GM19193 (cell line): ENCODE results near the gene GPR137B.

Source experiments
- POLR2A ChIP-seq: IDR thresholded peaks from 4 replicates; pipeline ENCODE4 v1.6.1; 2011; ENCODE audit not compliant: insufficient read depth, insufficient read length; ENCODE audit errors: extremely low read depth

GPR137B gene

DNA sequence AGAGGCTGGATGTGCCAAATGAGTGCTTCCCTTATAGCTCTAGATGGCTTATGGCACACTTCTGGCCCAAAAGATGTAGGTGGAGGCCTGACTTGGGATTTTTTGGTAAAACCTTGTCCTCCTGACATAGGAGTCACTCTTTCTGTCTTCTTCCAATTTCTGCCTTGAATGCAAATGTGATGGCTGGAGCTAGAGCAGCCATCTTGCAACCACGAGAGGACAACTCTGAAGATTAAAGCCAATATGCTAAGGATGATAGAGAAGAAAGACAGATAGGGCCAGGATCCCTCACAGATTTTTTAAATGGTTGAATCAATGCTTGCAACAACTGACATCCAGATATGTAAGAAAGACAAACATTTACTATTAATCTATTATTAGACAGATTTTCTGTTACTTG is 8.5 kb upstream of the GPR137B start:
- TF ChIP-seq POLR2A = no peak

DNA sequence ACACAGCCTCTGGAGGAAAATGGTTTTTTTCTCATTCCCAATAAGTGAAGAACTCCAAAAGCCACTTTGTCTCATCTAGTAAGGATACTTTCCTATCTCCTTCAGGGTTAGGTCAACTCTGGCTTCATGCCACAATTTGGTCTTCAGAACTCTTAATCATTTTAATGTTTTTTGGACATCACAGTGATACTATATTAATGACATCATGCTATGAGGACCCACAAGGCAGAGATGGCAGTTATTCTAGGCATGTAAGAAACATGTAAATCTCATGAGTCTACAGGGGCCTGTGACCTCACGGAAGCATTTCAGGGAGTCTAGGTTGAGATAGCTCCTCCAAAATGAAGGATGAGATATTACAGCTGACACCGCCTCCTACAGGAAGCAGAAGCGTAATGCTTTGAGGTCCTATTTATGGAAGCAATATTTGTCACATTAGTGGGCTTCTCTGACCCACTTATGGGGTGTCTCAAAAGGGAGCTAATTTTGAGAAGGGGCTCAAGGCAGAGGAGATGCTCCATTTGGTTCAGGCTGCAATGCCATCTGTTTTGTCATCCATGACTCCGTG is 5.0 kb upstream of the GPR137B start:
- no peak for TF ChIP-seq POLR2A

DNA sequence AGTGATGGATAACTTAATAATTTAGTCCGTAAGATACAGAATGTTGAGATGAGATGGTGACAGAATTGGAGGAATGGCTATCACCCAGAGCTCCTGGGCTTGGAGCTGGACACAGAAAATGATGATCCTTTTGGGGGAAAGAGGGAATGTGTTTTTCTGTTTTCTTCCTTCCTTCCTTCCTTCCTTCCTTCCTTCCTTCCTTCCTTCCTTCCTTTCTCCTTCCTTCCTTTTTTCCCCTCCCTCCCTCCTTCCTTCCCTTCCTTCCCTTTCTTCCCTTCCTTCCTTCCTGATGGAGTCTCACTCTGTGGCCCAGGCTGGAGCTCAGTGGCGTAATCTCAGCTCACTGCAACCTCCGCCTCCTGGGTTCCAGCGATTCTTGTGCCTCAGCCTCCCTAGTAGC is 2.8 kb upstream of the GPR137B start:
- no peak for TF ChIP-seq POLR2A

DNA sequence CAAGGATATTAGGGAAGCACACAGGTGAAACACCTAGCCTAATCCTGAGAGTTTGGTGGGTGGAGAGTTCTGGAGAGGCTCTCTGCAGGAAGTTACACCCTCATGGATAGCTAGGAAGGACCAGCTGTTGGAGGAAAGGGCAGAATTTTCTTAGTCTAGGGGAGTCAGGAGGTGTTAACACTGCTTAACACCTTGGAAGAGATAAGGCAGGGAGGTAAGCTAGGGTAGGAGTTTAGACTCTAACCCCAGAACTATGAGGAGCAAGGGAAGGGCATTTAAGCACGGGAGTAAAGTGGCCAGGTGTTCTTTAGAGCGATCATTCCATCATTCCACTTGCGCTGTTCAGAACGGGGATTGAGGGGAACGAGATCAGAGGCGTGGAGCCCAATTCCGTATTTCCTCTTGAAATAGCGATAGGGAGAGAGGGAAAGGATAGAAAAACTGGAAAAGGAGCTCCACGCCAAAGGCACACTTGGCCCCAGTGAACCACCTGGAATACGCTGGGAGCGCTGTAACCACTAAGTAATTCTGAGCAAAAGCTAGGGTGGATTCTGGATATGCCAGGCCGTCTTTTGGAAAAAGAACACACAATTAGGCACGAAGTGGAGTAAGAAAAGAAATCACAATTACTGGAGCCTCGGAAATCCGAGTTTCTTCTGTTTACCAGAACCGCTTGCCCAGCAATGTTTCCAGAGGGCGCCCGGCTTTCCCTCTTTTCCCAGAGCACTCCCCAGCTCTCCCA is 1.5 kb upstream of the GPR137B start:
- no peak for TF ChIP-seq POLR2A

DNA sequence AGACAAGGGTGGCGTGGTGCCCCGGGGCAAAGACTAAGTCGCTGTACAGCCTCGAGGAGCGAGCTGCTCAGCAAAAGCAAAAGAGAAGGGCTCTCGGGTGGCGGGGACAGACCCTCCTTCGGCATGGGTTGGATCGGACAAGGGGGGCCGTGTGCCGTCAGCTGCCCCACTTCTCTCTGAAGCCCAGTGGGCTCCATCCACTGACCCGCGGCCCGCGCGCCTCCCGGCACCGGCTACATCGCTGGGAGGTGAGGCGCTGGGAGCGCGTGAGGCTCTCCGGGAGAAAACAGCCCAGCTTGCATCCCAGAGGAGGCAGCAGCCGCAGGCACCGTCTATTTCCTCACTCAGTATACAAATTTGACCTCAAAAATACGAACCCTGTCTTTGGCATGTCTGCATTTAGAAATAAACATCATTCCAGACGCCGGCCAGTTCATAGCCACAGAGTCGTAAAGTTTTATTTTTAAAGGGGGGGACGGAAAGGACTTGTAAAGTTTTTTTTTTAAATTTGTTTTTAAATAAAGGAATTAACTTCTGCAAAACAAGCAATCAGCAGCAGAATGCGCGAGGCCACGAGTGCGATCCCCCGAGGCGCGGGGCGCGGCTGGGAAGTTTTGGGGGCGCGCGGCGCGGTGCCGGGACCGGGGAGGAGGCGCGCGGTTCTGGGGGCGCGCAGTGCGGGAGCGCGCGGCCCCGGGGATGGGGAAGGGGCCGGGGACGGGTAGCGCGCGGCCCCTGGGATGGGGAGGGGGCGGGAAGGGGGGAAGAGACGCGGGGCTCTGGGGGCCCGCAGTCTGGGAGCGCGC is 689 bp upstream of the GPR137B start:
- no peak for TF ChIP-seq POLR2A

DNA sequence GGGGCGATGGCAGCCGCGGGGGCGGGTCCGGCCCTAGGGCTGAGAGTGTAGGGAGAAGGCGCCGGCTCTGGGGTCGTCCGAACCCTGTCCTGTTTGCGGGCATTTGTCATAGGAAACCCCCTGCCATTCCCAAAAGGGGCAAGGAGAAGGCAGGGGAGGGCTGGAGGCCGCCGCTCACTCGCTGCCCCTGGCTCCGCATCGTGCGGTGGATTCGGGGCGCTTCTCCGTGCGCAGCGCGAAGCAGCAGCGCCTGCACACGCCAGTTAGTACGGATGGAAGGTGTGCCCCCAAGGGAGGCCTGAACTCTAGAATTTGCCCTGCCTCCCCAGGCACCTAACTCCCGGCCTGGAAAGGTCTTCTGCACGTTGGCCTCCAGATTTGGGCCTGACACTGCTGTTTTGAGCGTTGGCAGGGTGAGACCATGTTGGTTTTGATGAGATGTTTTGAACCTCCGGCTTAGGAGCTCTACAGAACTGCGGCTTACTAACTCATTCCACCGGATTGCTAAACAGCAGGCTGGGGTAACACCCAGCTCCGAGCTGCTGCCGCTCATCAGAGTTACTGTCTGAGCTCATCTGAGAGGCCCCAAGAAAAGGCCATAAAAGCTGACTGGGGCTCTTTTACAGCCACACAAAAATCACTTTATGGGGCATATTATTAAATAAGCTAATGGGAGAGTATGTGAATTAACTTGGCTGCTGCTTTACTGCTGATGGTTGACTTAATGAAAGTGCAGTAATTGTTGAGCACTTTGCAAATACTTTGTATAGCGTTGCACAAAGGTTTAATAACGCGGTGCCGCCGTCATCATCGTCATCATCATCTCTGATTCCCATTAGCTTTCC is 987 bp downstream of the GPR137B start:
- no peak for TF ChIP-seq POLR2A

DNA sequence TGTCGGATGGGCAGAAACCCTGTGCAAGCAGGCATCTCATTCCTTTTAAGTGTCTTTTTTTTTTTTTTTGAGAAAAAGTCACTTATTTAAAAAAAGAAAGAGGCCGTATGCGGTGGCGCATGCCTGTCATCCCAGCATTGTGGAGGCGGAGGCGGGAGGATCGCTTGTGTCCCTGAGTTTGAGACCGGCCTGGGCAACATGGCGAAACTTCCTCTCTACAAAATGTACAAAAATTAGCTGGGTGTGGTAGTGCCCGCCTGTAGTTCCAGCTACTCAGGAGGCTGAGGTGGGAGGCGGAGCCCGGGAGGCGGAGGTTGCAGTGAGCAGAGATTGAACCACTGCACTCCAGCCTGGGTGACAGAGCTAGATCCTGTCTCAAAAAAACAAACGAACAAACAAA is 1.7 kb downstream of the GPR137B start:
- TF ChIP-seq POLR2A = no peak

DNA sequence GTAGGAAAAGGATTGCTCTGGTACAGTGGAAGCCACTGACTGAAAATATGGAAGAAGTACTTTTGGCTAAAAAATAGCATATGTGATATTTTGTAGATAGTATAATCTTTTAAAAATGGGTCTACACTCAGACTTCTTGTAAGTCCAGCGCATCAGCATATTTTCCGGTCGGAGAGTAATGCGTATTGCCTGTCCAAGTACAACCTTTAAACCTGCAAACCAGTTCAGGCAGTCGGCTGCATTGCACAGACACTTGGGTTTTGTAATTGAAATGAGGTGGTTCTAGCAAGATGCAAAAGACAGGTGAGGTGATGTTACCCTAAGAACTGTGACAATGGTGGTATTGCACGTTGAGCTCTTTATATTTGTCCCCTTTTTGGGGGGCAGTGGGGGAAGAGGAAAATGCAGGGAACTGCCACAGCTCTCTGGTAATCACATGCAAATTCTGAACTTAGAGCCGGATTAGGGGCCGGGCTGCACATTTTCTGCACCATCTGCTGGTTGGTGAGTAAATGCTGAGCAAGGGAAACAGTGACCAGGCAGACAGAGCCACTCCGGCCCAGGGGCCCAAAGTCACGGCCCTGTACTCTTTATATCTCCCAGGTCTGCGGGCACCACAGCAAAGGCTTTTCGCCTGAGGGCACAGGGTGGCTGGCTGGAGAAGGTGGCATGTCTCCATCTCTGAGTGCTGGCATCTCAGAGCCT is 2.3 kb downstream of the GPR137B start:
- no peak for TF ChIP-seq POLR2A

DNA sequence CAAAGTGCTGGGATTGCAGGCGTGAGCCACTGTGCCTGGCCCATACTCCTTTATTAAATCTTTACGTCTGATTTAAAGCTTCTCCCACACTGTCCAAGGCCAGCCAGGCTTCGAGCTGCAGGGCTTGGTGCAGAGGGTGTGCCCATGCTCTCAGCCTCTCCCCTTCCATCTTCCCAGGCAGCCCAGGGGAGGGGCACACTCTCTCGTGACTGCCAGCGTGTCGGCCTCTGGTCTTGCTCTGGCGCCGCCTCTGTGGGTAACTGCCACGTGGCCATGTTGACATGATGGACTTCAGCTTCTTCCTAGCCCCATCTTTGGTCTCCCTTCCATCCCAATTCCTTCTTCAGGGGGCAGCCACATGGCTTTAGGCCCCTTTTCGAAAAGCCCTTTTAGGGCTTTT is 4.7 kb downstream of the GPR137B start:
- no peak for TF ChIP-seq POLR2A

DNA sequence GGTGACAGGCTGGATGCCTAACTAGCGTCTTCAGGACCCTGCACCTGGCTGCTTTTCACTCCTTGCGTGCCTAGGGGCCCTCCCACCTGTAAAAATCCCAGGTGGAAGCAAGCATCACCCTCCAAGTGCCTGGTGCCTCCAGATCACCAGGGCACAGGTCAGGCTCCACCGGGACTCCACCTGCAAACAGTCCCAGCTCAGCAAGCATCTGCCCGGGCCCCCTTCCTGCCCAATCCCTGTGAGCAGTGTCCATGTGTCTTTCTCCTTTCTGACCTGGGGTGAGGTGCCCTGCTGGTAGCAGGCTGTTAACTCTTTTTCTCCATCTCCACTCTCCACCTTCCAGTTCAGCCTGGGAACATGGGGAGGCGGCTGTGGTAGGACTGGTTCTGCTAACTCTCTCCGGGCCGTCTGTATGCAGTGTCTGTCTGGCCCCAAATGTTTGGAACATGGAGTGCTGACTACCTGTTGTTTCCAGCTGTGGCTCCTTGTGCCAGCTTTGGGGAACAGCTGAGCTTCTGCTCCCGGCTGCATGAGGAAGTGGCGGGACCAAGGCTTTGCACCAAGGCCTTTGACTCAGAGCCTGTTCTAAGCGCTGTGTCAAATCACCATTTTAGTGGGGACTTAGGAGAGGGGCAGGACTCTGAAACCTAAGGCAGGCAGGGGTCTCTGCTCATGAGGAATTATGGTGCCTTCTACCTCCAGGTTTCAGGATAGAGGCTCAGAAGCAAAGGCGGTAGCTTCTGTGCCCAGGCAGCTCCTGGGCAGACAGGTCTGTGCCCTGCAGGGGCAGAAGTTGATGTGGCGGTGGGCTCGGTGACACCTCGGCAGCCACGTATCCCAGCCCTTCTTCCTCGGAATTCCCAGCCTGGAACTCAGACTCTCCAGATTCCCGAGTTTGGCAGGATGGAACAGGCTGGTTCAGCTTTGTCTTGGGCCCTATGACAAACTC is 5.5 kb downstream of the GPR137B start:
- no peak for TF ChIP-seq POLR2A

DNA sequence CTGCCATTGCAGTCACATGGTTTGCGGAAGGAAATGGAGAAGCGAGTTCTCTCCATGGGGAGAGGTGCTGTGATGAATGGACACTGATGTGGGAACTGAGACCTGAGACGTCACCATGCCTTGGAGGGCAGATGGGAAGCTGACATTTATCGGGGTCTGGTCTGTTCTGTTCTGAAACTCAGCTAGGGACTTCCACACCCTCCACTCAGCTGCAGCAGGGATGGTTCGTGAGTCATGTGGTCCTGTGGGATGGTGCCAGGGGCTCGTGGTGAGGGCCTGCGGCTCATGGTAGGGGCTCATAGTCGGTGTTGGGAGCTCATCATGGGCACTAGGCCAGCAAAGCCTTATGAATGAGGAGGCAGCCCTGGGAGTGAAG is 6.1 kb downstream of the GPR137B start:
- TF ChIP-seq POLR2A = no peak

DNA sequence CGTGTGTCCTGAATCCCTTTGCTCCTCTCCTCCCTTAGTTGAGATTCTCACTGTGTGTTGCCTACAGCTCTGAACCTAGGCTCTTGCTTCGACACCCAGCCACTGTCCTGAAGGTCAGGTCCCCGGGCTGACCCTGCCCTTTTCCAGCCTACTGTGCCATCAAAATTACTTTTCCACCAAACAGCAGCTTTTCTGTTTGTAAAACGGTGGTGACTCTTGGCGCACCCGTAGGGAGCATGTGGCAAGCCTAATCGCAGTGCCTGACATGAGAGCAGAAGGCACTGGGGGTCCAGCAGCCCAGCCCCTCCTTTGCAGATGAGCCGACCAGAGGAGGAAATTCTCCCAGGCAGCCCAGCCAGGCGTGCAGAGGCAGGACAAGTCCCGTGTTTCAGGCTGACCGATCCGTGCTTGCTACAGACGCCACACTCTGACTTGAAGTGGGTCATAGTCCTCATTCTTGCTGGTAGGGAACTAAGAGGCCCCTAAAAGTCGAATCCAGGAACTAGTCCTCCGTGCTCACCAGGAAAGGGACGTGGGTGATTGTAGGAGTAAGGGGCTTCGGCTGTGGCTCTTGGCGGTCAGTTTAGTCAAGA is 6.8 kb downstream of the GPR137B start:
- no peak for TF ChIP-seq POLR2A

DNA sequence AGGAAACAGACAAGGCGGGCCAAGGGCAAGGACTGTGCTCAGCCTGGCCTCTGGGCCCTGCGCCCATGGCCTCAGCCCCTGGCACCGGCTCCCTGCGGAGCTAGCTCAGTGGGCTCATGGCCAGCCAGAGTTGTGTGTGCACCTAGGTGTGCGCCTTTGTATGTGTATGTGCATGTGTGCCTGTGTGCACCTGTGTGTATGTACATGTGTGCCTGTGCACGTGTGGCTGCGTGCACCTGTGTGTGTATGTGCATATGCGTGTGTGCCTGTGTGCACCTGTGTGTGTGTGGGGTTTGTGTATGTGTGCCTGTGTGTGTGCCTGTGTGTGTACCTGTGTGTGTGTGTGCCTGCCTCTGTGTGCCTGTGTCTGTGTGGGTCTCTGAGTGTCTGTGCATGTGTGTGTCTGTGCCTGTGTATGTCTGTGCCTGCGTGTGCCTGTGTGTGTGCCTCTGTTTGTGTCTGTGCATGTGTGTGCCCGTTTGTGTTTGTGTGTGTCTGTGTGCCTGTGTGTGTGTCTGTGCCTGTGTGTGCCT is 7.4 kb downstream of the GPR137B start:
- TF ChIP-seq POLR2A = no peak
